HG02870 (cell line): ENCODE results near the gene FPGS.

Source experiments
- ATAC-seq: cut with Tn5 transposase; IDR thresholded peaks from one replicate; pipeline ENCODE4 v1.9.1; 2021; ENCODE audit warnings: mild to moderate bottlenecking, moderate library complexity; ENCODE audit not compliant: unreplicated experiment

The FPGS gene

GRCh38 chr9:127785933-127786772, 16.5 kb upstream of the FPGS start, which contains the start of gene CDK9:
Gene CDK9 (plus strand): TSS chr9:127786034. CDS start chr9:127786149, 115 bp downstream.
- ATAC-seq, result peak; percentile 52

GRCh38 chr9:127786773-127787104, 15.9 kb upstream of the FPGS start:
- ATAC-seq, result no peak

- no peak for ATAC-seq
These were observed 14.2 kb upstream of the FPGS start for GRCh38 chr9:127788337-127789011.

GRCh38 chr9:127789179-127789578, 13.5 kb upstream of the FPGS start:
- no peak for ATAC-seq

GRCh38 chr9:127790094-127790855, 12.4 kb upstream of the FPGS start:
- no peak for ATAC-seq

- ATAC-seq, result no peak
These were observed 11.6 kb upstream of the FPGS start for GRCh38 chr9:127791085-127791484.

GRCh38 chr9:127792417-127793031, 10.2 kb upstream of the FPGS start:
- ATAC-seq, result no peak

GRCh38 chr9:127793093-127793708, 9.5 kb upstream of the FPGS start:
- ATAC-seq, result no peak

- ATAC-seq, result no peak
These were observed 8.5 kb upstream of the FPGS start for GRCh38 chr9:127794001-127794791.

GRCh38 chr9:127796225-127796813, 6.4 kb upstream of the FPGS start:
- ATAC-seq, result no peak

- no peak for ATAC-seq
These were observed 5.8 kb upstream of the FPGS start for GRCh38 chr9:127796852-127797370.

- ATAC-seq, result no peak
These were observed 617 bp upstream of the FPGS start for GRCh38 chr9:127801955-127802575.

- ATAC-seq, result no peak
These were observed 1.0 kb downstream of the FPGS start for GRCh38 chr9:127803507-127804352.

GRCh38 chr9:127805620-127806019, 2.9 kb downstream of the FPGS start:
- no peak for ATAC-seq

- ATAC-seq, result no peak
These were observed 4.2 kb downstream of the FPGS start for GRCh38 chr9:127806871-127807270.

- ATAC-seq, result no peak
These were observed 5.8 kb downstream of the FPGS start for GRCh38 chr9:127808347-127809001.

- no peak for ATAC-seq
These were observed 6.4 kb downstream of the FPGS start for GRCh38 chr9:127809002-127809539.
